HG02623 (cell line): ENCODE data around the gene XPR1.
A peak's percentile ranks its signal among the peaks of the same experiment; 100 is the strongest.

Source experiments
- ATAC-seq: cut with Tn5 transposase; IDR thresholded peaks from one replicate; pipeline ENCODE4 v1.9.1; 2021; ENCODE audit warnings: moderate library complexity; ENCODE audit not compliant: unreplicated experiment

XPR1 gene

DNA sequence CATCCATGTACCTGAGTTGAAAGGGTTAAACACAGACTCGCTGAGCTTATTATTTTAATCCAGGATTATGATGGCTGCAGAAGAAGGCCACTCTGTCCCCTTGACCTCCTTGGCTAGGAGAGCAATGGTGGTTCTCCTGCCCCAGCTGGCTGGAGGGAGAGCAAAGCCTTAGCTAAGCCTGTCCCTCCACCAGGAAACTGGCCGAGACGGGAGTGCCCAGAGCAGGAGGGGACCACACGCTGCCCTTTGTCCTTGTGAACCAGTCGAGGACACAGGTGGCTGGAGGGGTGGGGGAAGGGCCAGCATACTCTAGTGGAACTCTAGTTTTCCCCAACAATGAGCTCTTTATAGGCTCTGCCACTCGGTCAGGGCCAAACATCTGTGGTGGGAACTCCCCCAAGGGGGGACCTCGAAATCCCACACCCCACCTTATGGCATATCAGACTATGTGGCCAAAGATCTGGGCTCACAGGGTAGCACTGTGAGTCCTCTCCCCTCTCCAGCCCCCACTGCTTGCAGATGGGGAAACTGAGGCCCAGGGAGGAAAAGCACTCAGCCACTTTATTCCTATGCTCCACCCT, 293.7 kb downstream of the XPR1 start:
- ATAC-seq: no peak

DNA sequence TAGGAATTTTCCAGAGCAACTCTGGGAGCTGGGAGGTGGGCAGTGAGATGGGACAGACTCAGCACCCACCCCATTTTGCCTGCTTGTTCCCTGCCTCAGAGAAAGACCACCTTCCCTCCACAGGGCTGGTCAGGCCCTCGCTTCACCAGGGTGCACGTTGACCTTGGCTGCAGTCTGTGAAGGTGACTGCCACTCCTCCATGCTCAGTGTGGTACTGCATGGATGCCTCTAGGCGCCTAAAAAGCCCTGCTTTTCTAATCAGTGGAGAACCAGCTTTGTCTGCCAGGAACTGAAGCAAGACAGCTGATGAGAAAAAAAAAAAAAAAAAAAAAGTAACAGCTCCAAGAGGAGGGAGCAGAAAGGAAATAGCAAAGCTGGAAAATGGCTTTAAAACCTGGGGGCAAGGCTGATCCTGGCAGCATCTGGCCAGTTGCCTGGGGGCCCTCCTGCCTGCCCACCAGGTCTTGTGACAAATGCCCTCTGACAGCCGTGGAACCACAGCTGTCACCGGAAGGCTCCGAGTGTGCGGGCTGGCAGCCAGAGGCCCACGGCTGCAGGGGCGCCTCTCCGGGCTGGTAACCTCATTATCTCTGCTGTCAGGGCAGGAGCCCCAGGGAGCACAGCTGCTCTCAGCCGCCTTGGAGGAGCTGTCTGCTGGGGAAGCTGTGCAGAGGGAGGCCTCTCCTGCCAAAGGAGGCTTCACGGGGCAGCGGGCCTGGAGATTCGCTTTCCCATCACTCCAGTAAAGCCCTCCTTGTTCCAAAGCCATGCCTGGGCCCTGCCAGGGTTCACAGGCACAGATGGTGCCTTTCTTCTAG, 294.6 kb downstream of the XPR1 start:
- ATAC-seq: no peak

DNA sequence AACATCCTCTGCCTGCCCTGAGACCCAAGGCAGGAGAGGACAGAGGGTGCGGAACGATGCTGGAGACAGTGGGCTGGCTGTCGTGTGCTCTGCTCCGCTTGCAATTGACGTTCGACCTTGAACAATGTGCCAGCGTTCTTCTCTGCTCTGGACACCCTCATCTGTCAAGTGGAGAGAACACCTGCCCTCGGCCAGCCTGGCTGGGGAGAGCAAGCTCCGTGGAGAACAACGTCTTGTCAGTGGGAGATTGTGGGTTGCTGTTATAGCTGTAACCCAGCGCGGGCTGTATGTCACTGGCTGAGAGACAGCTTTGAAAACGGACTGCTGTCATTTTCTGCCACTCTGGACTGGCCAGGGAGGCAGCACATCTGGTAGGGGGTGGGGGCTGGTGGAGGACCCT, 295.5 kb downstream of the XPR1 start:
- no peak for ATAC-seq

DNA sequence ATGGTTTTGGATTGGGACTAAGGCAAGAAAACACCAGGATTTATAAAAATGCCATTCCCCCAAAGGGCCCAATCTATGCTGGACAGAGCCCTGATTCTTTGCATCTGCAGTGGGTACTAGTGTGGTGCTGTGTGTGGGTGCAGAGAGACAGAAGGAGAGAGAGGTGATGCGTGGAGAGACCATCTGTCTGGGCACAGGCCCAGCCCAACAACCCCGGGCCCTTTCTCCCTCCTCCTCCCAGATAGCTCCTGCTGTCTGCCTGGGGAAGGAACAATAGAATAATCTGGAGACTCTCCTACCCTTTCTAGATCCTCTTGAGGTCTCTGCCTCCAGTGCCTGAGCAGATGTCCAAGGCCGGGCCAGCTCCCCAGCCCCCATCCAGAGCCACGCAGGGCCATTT, 296.0 kb downstream of the XPR1 start:
- no peak for ATAC-seq

DNA sequence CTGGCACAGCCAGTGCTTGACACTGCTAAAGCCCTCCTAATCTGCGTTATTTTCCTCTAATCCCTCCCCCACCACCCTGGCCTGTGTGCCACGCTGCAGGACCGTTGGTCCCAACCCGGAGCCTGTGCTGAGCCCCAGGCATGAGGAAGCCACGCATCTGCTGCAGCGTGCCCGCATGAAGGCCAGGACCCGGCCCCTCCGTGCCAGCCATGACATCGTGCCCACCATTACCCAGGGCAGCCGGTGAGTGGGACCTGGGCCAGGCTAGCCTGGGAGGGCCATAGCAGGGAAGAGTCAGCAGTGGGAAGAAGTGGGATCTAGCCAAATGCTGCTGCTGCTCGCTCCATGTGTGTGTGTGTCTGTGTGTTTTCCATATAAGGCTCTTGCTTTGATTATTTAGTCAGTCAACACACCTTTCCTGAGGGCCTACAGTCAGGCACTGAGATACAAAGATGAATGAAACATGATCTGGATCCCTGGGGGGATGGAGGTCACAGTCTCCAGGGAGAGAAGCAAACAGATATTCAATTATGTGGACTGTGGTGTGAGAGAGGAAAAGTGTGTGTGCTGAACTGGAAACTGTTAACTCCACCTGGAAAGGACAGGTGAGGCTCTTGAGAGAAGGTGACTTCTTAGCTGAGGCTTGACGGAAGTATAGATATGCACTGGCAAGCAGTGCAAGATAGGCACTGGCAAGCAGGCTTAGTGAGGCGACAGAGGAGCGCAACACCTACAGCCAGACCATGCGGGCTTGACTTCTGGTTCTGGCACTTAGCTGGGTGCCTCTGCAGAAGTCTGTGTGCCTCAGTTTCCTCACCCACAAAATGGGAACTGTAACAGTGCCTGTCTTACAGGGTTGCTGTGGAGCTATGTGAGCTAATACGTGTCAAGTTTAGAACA, 296.8 kb downstream of the XPR1 start:
- no peak for ATAC-seq

DNA sequence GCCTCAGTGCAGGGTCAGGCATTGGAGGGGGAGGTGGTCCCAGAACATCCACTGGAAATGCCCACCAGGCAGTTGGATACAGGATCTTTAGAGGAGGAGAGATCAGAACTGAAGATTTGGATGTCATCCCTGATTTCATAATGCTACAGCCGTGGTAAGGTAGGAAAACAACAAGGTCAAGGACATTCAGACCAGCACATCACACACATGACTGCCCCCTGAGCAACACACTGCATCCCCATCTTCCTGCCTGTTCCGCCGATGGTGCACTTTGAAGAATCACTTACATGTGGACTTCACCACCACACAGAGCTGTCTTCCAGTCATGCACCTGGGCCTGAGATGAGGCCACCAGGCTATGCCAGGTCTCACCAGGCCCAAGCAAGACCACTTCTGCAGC, 297.6 kb downstream of the XPR1 start:
- ATAC-seq: no peak

DNA sequence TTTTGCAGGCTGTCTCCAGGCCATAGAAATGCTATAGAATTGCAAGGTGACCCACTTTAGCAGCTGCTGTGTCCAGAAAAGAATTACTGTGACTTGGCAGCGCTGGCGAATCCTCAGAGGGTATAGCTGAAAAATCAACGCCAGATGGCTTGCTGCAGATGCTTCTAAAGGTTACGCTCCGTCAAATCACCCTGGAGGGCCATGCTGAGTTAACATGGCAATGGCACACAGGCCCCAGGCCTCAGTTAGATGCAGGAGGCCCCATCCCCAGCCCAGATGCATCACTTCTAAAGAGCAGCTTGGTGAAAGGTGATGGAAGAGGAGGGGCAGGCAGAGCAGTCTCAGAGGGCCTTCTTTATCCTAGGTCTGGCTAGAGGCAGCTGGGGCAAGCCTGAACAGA, 298.9 kb downstream of the XPR1 start:
- no peak for ATAC-seq

DNA sequence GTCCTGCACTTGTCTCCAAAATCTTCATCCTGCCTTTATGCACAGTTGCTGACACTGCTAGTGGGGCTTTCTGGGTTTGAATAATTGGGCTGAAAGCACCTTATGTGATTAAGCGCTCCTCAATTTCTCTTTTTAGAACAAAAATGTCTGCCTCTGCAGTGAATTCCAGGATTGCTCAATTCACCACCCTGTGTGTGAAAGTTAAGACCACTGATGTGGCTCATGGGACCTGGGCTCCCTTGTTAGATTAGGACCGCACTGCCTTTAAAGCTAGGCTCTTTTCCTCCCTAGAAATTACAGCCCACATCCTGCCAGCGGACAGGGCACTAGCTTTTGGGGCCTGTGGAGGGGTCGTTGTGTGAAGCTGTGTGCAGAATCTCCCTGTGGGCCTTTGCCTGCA, 299.7 kb downstream of the XPR1 start:
- no peak for ATAC-seq

DNA sequence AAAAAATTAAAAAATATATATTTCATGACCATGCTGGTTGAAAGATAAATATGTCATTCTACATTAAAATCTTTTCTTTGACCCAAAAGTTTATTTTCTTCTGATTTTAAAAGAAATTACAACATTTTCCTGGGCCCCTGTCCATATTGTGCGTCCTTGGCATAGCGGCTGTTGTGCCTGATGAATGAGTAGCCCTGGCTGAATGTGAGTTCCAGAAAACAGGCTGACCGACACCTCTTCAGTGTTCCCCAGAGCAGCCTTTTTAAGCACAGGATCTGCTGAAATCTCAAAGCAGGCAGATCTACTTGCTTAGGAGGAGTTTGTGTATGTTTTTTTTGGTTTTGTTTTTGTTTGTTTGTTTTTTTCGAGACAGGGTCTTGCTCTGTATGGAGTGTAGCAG, 300.6 kb downstream of the XPR1 start:
- ATAC-seq: no peak

DNA sequence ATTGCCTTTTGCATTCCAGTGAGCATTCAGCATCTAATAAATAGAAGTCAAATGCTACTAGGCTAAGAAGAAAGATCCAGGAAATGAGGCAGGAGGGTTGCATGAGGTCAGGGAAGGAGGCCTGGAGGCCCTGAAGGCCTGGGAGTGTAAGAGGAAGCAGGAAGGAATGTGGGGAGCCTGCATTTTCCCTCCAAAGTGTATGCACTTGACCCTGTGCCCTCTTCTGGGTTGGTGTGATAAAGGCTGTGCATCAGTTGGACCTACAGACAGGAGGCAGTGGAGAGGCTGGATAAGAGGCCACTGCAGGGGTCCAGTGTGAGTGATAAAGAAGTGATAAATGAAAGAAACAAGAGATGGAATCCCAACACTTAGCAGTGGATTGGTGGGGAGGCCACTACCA, 301.3 kb downstream of the XPR1 start:
- no peak for ATAC-seq

DNA sequence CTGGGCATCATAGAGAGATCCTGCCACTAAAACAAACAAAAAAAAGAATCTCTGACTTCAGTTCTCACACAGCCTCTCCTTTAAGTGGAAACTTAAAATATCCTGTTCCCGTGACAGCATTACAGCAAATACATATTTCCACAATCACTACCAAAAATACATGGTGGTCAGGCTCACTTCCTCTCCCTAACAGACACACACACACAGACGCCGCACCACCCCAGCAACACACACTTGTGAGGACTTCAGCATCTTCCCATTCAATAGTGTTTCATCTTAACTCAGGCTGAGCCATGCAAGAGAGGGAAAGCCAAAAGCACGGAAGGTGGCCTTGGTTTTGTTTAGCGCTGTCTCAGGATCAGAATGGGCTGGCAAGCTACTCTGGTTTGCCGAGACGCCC, 302.7 kb downstream of the XPR1 start:
- ATAC-seq: peak; percentile 39

DNA sequence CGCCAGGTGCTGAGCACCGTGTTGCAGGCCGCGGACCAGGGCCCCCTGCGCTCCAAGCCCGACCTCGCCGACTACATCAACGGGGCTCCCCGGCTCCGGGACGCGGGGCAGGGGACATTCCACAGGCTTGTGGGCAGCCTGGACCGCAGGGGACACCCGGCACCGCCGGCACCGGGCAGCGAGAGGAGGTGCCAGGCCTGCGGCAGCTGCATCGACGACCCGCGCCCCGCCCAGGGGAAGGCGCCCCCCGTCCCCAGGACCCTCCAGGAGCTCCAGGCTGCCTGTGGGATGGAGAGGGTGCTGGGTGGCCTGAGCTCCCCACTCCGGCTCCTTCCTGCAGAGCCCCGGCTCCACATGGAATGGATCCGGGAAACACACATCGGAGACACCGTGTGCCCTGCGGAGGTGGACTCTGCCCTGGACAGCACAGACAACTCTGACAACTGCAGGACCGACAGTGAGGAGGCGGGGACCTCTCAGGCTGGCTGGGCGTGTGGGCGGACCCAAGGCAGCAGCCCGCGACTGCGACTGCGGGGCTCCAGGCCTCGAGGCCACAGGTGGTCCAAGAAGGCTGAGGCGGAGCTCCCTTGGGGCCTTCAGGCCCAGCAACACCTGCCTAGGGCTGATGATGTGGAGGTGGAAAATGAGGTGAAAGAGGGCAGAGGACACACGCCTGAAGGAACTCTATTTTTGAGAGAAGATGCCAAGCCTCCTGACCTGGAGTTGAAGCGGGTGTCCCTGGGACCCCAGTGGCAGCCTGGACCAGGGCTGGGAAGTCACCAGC, 303.7 kb downstream of the XPR1 start:
- peak; percentile 47 for ATAC-seq

DNA sequence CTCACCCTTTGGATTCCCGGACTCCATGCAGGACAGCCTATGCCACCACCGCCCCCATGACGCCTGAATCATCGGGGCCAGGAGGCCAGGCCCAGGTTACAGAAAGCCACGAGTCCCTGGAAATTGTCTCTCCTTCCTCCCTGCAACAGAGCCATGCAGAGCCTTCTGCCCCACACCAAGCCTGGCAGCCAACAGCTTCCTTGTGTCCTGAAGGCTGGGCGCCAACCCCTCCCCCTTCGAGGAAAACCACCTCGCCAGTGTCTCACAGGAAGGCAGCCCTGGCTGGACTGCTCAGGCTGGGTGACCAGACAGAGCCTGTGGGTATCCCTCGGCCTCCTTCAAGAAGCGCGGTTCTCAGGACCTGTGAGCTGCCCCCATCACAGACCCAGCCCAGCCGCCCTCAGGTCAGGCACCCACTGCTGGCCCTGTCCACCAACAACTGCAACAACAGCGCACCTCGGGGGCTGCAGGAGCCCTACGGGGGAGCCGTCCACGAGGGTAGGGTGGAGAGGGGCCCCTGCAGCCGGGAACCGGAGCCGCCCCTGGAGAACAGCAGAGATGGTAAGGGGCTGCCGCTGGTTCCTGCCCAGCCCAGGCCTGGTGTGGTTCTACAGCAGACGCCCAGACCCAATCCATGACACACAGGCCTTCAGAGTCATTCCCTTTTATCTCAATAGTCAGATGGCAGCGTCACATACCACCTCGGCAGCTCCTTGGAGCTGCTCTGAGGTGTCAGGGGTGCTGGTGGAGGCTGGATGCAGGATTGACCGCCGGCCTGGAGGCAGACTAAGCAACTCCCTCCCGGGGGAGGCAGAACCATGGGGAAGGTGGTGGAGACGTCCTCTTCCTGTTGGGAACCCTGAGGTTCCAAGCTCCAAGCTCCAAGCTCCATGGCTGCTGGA, 304.5 kb downstream of the XPR1 start:
- ATAC-seq: no peak

DNA sequence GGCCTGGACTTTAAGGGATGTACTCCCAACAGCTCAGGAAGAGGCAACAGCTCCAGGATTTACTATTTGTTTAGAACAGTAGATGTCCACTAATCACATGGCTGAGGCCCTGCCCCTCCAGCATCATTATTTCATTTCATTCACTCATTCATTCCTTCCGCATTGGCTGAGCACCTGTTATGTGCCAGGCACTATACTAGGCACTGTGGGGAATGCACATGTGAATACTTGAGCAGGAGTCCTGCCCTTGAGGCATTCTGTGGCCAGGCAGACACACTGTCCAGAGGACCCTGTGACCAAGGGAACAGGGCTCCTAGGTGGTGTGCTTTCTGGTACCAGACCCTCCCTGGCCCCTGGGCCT, 305.2 kb downstream of the XPR1 start:
- no peak for ATAC-seq

DNA sequence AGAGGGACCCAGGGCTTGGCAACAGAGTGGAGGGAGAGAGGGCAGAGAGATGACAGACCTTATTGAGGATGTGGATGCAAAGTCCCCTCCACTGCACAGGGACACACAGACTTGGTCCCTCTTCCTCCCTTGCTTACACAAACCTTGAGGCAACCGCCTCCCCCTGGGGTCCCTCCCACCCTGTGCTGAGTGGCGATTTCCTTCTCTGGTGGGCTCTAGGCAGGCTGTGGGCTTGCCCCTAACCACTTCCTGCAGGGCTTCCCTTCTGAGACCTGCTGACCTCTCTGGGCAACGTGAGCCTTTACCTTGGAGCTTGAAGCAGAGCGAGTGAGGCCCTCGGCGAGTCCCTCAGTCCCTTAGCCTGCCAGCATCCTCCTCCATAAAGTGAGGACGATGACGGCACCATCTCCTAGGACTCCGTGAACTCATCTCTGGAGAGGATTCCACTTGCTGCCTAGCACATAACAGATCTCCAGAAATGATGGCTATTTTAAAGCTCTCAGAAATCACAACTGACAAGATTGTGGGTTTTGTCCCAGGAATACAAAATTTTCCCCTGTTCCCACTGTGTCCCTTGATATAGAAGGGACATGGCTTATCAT, 305.9 kb downstream of the XPR1 start:
- ATAC-seq: no peak

DNA sequence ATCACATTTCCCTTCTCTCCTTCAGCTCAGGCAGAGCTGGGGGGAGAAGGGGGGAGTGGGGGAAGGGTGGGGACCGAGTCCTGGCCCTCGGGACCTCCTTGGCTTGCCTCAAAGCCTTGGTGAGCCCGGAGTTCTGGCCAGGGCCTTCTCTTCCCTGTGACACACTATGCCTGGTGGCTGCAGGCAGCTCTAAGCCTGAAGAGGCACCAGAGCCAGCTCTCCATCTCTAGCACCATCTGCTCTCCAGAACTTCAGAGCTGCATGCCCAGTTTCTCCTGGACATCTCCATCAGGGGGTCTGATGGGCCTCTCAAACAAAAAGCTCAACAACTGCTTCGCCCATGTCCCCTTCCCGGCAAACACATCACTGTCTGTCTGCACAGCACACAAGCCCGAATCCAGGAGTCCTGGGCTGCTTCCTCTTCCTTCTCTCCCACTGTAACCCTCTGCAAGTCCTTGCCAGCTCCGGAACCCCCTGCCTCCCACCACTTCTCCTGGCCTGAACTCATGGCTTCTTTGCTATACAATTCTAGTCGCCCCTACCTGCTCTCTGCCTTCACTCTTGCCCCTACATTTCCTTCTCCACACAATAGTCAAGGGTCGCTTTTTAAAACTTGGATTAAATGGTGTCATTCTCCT, 307.4 kb downstream of the XPR1 start:
- no peak for ATAC-seq

DNA sequence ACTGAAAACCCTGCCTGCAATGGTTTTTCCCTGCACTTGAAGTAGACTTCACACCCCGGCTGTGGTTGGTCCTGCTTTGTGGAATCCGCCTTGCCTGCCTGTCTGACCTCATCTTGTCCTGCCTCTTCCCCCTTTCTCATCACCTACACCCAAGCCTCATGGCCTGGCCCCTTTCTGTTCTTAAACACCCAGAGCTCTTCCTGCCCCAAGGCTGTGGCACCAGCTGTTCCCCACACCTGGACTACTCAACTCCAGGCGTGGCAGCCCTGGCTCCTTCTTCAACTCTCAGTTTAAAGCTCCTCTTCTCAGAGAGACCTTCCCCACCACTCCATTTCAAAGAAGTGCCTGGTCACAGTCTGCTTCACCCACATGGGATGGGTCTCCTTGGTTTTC, 307.9 kb downstream of the XPR1 start:
- ATAC-seq: no peak
